GM08714 (cell line): ENCODE data around the gene LBH.

ENCODE experiments used
- H3K4me3 ChIP-seq: fragments of 200-500 bp; sonication (Bioruptor generic); 2 replicates; pipeline ENCODE4 v1.5.1; 2014; ENCODE audit warnings: mild to moderate bottlenecking, low read length, inconsistent platforms
- ZNF274 ChIP-seq: IDR thresholded peaks from 2 replicates; pipeline ENCODE4 v1.6.1; 2012; ENCODE audit warnings: mild to moderate bottlenecking, low read depth, low read length

LBH gene

GRCh38 chr2:30231212-30231995 is at the start of gene LBH:
TSS of gene LBH (plus strand) at chr2:30231534. CDS start at chr2:30231739, 205 bp downstream.
- no peak for TF ChIP-seq ZNF274
- H3K4me3 ChIP-seq: peak within 1 kb of the TSS; percentile 79

- H3K4me3 ChIP-seq: no peak overlapping the region
- TF ChIP-seq ZNF274: no peak
Measured at GRCh38 chr2:30184035-30184434, 47.3 kb upstream of the LBH start.

GRCh38 chr2:30185178-30185577 is 46.2 kb upstream of the LBH start:
- TF ChIP-seq ZNF274: no peak
- no peak overlapping the region for H3K4me3 ChIP-seq

- H3K4me3 ChIP-seq: no peak overlapping the region
- no peak for TF ChIP-seq ZNF274
Measured at GRCh38 chr2:30188292-30188691, 43.0 kb upstream of the LBH start.

- no peak overlapping the region for H3K4me3 ChIP-seq
- TF ChIP-seq ZNF274: no peak
Measured at GRCh38 chr2:30190637-30191036, 40.7 kb upstream of the LBH start.

- no peak for TF ChIP-seq ZNF274
- no peak overlapping the region for H3K4me3 ChIP-seq
Measured at GRCh38 chr2:30191107-30191506, 40.2 kb upstream of the LBH start.

- no peak for TF ChIP-seq ZNF274
- no peak overlapping the region for H3K4me3 ChIP-seq
Measured at GRCh38 chr2:30191819-30192271, 39.5 kb upstream of the LBH start.

GRCh38 chr2:30192314-30192713 is 39.0 kb upstream of the LBH start:
- H3K4me3 ChIP-seq: no peak overlapping the region
- no peak for TF ChIP-seq ZNF274

- no peak for TF ChIP-seq ZNF274
- no peak overlapping the region for H3K4me3 ChIP-seq
Measured at GRCh38 chr2:30193104-30193681, 38.1 kb upstream of the LBH start.

- TF ChIP-seq ZNF274: no peak
- H3K4me3 ChIP-seq: no peak overlapping the region
Measured at GRCh38 chr2:30194421-30194820, 36.9 kb upstream of the LBH start.

- H3K4me3 ChIP-seq: no peak overlapping the region
- no peak for TF ChIP-seq ZNF274
Measured at GRCh38 chr2:30195016-30195415, 36.3 kb upstream of the LBH start.

- H3K4me3 ChIP-seq: no peak overlapping the region
- no peak for TF ChIP-seq ZNF274
Measured at GRCh38 chr2:30197570-30198192, 33.7 kb upstream of the LBH start.

GRCh38 chr2:30201990-30202389 is 29.3 kb upstream of the LBH start:
- H3K4me3 ChIP-seq: no peak overlapping the region
- no peak for TF ChIP-seq ZNF274

- TF ChIP-seq ZNF274: no peak
- no peak overlapping the region for H3K4me3 ChIP-seq
Measured at GRCh38 chr2:30203156-30203555, 28.2 kb upstream of the LBH start.

- no peak for TF ChIP-seq ZNF274
- H3K4me3 ChIP-seq: no peak overlapping the region
Measured at GRCh38 chr2:30204281-30204680, 27.1 kb upstream of the LBH start.

- H3K4me3 ChIP-seq: no peak overlapping the region
- TF ChIP-seq ZNF274: no peak
Measured at GRCh38 chr2:30205456-30205855, 25.9 kb upstream of the LBH start.
